ENCODE data around the gene MAU2.

The MAU2 gene, protein sequence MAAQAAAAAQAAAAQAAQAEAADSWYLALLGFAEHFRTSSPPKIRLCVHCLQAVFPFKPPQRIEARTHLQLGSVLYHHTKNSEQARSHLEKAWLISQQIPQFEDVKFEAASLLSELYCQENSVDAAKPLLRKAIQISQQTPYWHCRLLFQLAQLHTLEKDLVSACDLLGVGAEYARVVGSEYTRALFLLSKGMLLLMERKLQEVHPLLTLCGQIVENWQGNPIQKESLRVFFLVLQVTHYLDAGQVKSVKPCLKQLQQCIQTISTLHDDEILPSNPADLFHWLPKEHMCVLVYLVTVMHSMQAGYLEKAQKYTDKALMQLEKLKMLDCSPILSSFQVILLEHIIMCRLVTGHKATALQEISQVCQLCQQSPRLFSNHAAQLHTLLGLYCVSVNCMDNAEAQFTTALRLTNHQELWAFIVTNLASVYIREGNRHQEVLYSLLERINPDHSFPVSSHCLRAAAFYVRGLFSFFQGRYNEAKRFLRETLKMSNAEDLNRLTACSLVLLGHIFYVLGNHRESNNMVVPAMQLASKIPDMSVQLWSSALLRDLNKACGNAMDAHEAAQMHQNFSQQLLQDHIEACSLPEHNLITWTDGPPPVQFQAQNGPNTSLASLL

GRCh38 chr19:19320361-19321140 is at the start of gene MAU2, which contains the start of gene SUGP1:
MAU2 (plus strand) TSS chr19:19320829; CDS start chr19:19320860, 31 bp downstream.
SUGP1 (minus strand) TSS chr19:19320509; CDS start chr19:19320496, 13 bp downstream.
- peaks cover 31% of the 10 kb centered on the region for H3K4me1 Mint-ChIP-seq
- peak within 1 kb of the TSS; percentile 98 to 100 (median 99) for H3K4me3 Mint-ChIP-seq
- peak within 1 kb of the TSS; percentile 100 for H3K27ac Mint-ChIP-seq
- TF ChIP-seq CTCF (IDR thresholded peaks at IDR 0.05; ENCODE audit: unreplicated experiment in 3 of 3): peak; percentile 24 to 29 (median 25)
- H3K27me3 Mint-ChIP-seq (ENCODE audit: low read depth): no peaks in the 10 kb centered on the region
- no peaks in the 10 kb centered on the region for H3K9me3 Mint-ChIP-seq
- peaks cover 23% of the 10 kb centered on the region for H3K36me3 Mint-ChIP-seq (ENCODE audit: low read depth)

GRCh38 chr19:19271828-19272599 is 48.6 kb upstream of the MAU2 start:
- peaks cover 16% of the 10 kb centered on the region for H3K4me1 Mint-ChIP-seq
- peak overlapping the region; percentile 77 to 86 (median 83) for H3K4me3 Mint-ChIP-seq
- no peak overlapping the region for H3K27ac Mint-ChIP-seq
- TF ChIP-seq CTCF (IDR thresholded peaks at IDR 0.05; ENCODE audit: unreplicated experiment in 3 of 3): no peak
- H3K27me3 Mint-ChIP-seq (ENCODE audit: low read depth): peaks cover 7% of the 10 kb centered on the region
- H3K9me3 Mint-ChIP-seq: no peaks in the 10 kb centered on the region
- peaks cover 8% of the 10 kb centered on the region for H3K36me3 Mint-ChIP-seq (ENCODE audit: low read depth)

GRCh38 chr19:19274146-19274545 is 46.5 kb upstream of the MAU2 start:
- peak overlapping the region; percentile 72 to 77 (median 76) for H3K4me3 Mint-ChIP-seq
- H3K9me3 Mint-ChIP-seq: no peaks in the 10 kb centered on the region
- no peak for TF ChIP-seq CTCF (IDR thresholded peaks at IDR 0.05; ENCODE audit: unreplicated experiment in 3 of 3)
- peak overlapping the region; percentile 12 to 64 (median 32) for H3K27ac Mint-ChIP-seq
- peaks cover 12% of the 10 kb centered on the region for H3K36me3 Mint-ChIP-seq (ENCODE audit: low read depth)
- H3K27me3 Mint-ChIP-seq (ENCODE audit: low read depth): peaks cover 7% of the 10 kb centered on the region
- peaks cover 16% of the 10 kb centered on the region for H3K4me1 Mint-ChIP-seq

GRCh38 chr19:19274716-19275565 is 45.7 kb upstream of the MAU2 start:
- Mint-ChIP-seq H3K4me1 (peaks cover 16% of the 10 kb centered on the region), H3K27me3 (ENCODE audit: low read depth) (peaks cover 7% of the 10 kb centered on the region), H3K36me3 (ENCODE audit: low read depth) (peaks cover 12% of the 10 kb centered on the region), H3K4me3 (peak overlapping the region in 2 of 3 experiments; percentile 36 to 77), H3K9me3 (no peaks in the 10 kb centered on the region), H3K27ac (no peak overlapping the region)
- no peak for TF ChIP-seq CTCF (IDR thresholded peaks at IDR 0.05; ENCODE audit: unreplicated experiment in 3 of 3)

DNA sequence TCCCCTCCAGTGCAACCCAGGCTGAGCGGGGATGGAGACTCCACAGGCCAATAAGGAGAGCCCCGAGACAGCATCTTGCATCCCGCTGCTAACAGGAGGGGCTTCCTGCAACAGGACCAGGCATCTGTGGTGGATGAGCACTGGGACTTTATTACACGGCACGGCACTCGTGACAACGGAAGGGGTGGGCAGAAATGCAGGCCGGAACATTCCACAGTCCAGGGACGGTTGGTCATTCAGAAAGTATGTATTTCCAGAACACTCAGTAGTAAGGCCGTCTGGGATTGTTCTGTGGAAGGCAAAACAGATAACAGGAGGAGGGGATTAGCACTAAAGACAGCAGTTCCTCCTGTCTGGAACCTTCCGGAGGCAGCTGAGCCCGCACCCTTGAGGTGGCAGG is 44.2 kb upstream of the MAU2 start:
- no peak overlapping the region for H3K27ac Mint-ChIP-seq
- peaks cover 24% of the 10 kb centered on the region for H3K4me1 Mint-ChIP-seq
- TF ChIP-seq CTCF (IDR thresholded peaks at IDR 0.05; ENCODE audit: unreplicated experiment in 3 of 3): no peak
- peaks cover 21% of the 10 kb centered on the region for H3K36me3 Mint-ChIP-seq (ENCODE audit: low read depth)
- no peak overlapping the region for H3K4me3 Mint-ChIP-seq
- no peaks in the 10 kb centered on the region for H3K9me3 Mint-ChIP-seq
- peaks cover 7% of the 10 kb centered on the region for H3K27me3 Mint-ChIP-seq (ENCODE audit: low read depth)
